ENCODE measurements around the gene TRIM29. TPM values are rescaled to one million over a fixed set of nuclear protein-coding genes. Genes with fewer than 3 reads are reported as not detected.

The TRIM29 gene
- total RNA-seq, 1 donor from 2014 or later: 146 TPM

GRCh38 chr11:120112174-120112796 is 25.6 kb downstream of the TRIM29 start:
- FAIRE-seq: no peak
- no peak for TF ChIP-seq CTCF (IDR thresholded peaks at IDR 0.05; ENCODE audit: insufficient read depth, low read length, severe bottlenecking)
- H3K36me3 ChIP-seq (ENCODE audit: control insufficient read depth, insufficient read depth, low read length): peaks cover 49% of the 10 kb centered on the region

DNA sequence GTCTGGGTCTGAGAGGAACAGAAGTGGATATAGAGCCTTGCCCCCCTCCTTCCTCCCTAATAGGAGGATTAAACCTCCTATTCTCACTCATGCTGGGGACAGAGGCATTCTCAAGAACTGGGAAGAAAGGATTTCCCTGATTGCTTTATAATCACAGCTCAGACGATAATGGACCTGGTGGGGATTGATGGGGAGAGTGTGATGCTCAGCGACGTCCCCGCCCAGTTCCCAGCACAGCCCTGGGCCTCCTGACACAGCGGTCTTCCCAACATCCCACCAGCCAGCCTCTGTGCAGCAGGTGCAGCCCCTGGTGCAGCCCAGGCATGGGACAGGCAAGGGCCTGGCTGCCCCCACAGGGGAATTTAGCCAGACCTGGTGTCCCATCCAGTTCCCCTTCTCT is 28.4 kb downstream of the TRIM29 start:
- FAIRE-seq (peak; percentile 23), DNase-seq (ENCODE audit: low read depth) (no peak)
- Histone ChIP-seq H3K36me3 (ENCODE audit: control insufficient read depth, insufficient read depth, low read length) (peaks cover 25% of the 10 kb centered on the region), H3K27me3 (ENCODE audit: control insufficient read depth, insufficient read depth, low read length) (peaks cover 5% of the 10 kb centered on the region), H3K4me3 (ENCODE audit: low read depth, low read length) (no peak overlapping the region)
- TF ChIP-seq CTCF (IDR thresholded peaks at IDR 0.05; ENCODE audit: insufficient read depth, low read length, severe bottlenecking): no peak

More at GRCh38 chr11:120112174-120112796, 25.6 kb downstream of the TRIM29 start:
- H3K27me3 ChIP-seq (ENCODE audit: control insufficient read depth, insufficient read depth, low read length): peaks cover under 1% of the 10 kb centered on the region
- no peak overlapping the region for H3K4me3 ChIP-seq (ENCODE audit: low read depth, low read length)
- DNase-seq (ENCODE audit: low read depth): no peak

DNA sequence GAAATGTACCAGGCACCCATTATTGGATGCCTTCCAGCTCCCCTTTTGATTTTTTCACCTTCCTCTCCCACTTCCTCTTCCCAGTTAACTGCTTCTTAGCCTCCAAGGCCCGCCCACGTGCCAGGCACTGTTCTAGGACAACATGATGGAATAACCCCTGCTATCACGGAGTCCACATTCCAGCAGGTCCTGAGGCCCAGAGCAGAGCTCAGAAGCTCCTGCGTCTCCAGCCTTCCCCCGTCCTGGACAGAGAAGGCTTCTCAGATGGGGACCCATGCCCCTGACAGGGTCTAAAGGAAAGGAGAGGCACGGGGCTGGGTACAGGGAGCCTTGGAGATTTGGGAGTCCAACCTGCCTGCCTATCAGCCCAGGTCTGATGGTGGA is 29.1 kb downstream of the TRIM29 start:
- no peak overlapping the region for H3K4me3 ChIP-seq (ENCODE audit: low read depth, low read length)
- FAIRE-seq (no peak), DNase-seq (ENCODE audit: low read depth) (peak; percentile 43)
- peaks cover 5% of the 10 kb centered on the region for H3K27me3 ChIP-seq (ENCODE audit: control insufficient read depth, insufficient read depth, low read length)
- no peak for TF ChIP-seq CTCF (IDR thresholded peaks at IDR 0.05; ENCODE audit: insufficient read depth, low read length, severe bottlenecking)
- H3K36me3 ChIP-seq (ENCODE audit: control insufficient read depth, insufficient read depth, low read length): peaks cover 19% of the 10 kb centered on the region

- FAIRE-seq (peak; percentile 32), DNase-seq (ENCODE audit: low read depth) (peak; percentile 38)
- peaks cover 16% of the 10 kb centered on the region for H3K36me3 ChIP-seq (ENCODE audit: control insufficient read depth, insufficient read depth, low read length)
- peak; percentile 100 for TF ChIP-seq CTCF (IDR thresholded peaks at IDR 0.05; ENCODE audit: insufficient read depth, low read length, severe bottlenecking)
- peaks cover 5% of the 10 kb centered on the region for H3K27me3 ChIP-seq (ENCODE audit: control insufficient read depth, insufficient read depth, low read length)
- no peak overlapping the region for H3K4me3 ChIP-seq (ENCODE audit: low read depth, low read length)
Observed at GRCh38 chr11:120108154-120108784, 29.6 kb downstream of the TRIM29 start.

DNA sequence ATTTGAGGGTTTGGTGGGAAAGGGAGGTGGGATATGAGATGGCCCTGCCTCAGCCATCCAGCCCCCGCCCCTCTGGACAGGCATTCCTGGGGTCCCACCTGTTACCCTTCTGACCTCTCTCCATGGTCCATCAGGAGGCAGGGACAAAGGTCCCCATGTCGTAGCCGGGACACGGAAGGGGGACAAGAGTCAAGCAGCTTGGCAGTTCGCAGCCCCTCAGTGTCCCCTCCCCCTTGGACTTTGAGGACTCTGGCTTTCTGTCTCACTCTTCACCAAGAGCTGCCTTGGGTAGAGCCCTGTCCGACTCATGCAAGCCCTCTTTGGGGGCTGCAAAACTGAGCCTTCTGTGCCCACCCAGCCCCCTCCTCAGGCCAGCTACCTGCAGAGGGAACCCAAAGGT is 30.2 kb downstream of the TRIM29 start:
- H3K4me3 ChIP-seq (ENCODE audit: low read depth, low read length): no peak overlapping the region
- H3K27me3 ChIP-seq (ENCODE audit: control insufficient read depth, insufficient read depth, low read length): peaks cover 5% of the 10 kb centered on the region
- TF ChIP-seq CTCF (IDR thresholded peaks at IDR 0.05; ENCODE audit: insufficient read depth, low read length, severe bottlenecking): no peak
- H3K36me3 ChIP-seq (ENCODE audit: control insufficient read depth, insufficient read depth, low read length): peaks cover 11% of the 10 kb centered on the region
- DNase-seq (ENCODE audit: low read depth): no peak
- FAIRE-seq: no peak

Data from bronchial epithelial cell (primary cell).